ENCODE data around the gene HOXC6.

HOXC6 gene

GRCh38 chr12:54028314-54029201 is at the start of gene HOXC6:
HOXC6 (plus strand) TSS chr12:54028440; CDS start chr12:54028522, 82 bp downstream.
- DNase-seq (ENCODE audit: low spot score), result no peak
- FAIRE-seq, result no peak

DNA sequence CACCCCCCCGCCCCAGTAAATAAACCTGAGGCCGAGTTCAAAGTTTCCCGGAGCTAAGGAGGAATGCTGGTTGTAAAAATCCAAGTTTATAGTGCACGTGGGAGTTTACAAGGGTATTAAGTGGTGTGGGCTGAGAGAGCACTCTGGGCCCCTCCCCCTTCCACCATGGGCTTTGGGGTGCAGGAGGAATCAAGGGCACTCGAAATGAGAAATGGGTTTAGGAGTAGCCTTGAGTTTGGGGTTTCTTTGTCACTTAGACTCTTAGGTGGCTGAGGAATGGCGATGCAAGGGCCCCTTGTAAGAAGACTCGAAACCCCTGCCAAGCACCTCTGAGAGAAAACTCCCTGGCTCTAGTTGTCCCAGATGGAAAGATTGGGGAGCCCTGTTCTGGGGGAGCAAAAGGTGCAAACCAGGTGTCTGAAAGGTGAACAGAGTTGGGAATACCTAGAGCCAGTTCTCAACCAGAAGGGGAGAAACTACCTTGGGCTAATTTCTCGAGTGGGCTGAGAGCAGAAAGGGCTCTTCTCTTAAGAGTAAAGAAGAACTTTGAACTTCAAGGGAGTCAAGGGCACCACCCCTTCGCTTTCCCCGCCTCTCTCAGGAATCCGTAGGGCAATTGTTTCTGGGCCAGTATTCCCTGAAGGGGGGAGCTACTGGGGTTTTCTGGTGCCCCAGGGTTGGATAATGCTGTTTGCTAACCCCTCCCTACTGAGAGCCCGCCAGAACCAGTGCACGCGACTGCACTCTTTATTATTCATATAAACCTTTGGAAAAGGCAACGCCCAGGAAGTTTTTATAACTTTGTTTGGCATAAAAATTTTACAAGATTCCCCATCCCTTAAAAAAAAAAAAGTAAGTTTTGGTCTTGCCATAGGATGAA is 49.5 kb upstream of the HOXC6 start:
- DNase-seq (ENCODE audit: low spot score) (no peak), FAIRE-seq (no peak)

DNA sequence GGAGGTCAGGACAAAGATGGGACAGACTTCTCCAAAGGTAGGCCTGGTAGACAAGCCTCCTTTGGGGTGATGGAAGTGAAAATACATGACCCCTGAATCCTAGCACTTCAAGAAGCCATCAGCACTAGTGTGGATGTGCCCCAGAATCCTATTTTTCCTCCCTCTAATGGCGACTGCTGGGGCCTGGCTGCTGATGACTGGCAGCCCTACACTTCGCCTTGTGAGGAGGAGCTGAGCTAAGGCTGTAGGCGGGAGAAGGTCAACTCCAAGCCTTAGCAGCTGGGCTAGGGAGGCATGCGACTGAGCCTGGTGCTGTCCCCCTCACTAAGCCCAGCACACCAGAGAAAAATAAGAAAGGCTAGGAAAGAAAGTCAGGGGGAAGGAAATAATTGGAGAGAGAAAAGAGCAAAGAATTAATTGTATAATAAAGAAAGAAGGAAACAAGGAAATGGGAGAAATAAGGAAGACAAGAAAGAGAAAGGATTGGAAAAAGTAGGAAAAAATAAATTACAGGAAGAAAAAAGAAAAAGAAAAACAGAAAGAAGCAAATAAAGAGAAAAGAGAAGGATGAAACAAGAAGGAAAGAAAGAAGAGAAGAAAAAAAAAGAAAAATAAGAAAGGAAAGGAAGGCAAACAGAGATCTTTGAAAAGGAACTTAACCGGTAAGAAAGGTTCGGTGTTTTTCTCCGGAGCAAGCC is 48.0 kb upstream of the HOXC6 start:
- FAIRE-seq (no peak), DNase-seq (ENCODE audit: low spot score) (no peak)

GRCh38 chr12:53980802-53981496 is 47.3 kb upstream of the HOXC6 start:
- DNase-seq (ENCODE audit: low spot score) (no peak), FAIRE-seq (no peak)

DNA sequence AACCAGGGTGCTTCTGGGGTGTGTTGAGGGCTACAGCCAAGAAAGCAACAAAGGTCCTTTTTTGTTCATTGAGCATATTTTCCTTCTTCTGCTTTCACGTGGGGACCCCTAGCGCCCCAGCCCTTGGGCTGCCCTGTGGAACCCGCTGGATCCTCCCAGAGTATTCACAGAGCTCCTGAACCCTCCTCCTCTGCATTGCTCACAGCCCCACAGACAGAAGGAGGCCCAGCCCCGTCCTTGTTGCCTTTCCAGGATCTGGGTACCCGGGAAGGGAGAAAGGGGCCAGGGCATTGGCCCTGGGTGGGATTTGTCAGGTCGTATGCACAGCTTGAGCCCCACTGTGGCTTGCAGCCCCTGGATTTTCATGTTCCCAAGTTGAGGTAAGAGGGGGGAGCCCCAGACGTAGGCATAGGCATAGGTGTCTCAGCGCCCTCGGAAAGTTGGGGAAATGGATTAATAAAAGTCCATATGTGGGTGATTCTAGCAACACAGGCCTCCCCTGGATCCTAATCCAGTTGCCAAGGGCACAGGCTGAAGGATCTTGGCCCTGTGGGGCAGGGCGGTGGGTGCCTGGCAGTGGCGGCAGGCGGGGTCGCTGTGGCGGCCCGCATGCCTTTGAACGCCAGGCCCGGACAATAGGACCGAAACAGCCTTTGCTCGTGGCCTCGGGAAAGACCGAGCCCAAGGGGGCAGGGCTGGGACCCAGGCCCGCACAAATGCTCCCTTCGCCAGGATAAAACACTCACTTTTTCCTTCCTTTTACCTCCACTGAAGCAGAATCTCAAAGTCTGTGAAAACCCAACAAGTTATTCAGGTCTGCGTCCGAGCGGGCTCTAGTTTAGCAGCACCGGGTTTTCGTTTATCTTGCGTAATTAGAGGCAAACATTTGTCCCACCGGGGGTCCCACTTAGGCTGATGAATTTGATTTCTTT is 46.3 kb upstream of the HOXC6 start:
- FAIRE-seq (no peak), DNase-seq (ENCODE audit: low spot score) (no peak)

DNA sequence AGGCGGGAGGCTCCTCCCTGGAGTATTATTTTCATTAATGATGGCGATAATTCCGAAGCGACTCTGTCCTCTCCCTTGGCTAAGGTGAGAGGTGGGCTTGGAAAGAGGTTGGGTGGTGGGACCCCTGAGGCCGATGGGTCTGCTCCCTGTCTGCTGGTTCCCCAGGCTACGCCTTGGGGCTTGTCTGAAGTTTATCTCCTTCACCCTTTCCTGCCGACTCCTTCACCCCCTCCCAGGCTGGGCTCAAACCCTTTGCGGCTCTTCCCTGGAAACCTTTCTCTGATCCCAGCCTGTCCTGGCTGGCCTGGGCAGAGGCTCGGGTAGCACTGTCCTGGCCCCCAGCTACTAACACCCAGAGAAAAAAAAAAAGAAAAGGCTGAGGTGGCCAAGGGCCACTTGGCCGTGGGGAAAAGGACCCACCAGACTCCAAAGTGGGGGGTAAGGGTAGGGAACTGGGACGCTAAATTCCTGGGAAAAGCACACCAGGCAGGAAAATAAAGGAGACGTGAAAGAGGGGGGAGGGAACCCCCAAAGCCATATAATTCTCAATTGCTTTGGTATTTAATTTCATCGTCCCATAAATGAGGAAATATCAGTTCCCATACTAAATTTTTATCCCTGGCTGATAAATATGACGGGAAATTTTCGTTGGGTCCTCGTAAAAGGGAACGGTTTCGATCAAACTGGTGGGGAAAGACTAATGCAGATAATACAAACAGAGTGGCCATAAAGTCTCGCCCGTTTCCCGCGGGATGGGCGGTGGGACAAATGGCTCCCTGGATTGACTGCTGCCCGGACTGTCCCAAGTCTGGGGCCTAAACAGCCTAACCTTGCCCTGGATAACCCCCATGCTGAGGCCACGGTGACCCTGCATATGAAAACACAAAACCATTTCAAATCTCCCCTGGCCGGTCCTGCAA is 45.3 kb upstream of the HOXC6 start:
- no peak for FAIRE-seq
- no peak for DNase-seq (ENCODE audit: low spot score)

DNA sequence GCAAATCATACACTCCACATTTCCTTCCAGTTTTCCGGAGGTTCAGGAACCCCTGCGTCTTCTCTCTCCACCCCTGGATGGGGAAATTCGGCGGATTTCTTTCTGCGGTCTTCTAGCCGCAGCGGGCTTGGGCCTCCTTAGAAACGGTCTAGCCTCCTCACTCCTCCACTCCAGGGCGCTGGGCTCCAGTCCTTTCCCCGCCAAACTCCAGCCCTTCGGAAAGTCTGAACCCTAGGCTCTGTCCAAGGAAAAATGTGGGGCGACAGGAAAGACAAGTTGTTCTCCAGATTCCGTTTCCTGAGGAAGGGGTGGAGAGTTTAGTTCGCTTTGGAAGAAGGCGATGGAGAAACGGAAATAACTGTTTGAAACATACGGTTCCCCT is 44.7 kb upstream of the HOXC6 start:
- FAIRE-seq, result no peak
- no peak for DNase-seq (ENCODE audit: low spot score)

GRCh38 chr12:53983950-53984572 is 44.2 kb upstream of the HOXC6 start:
- DNase-seq (ENCODE audit: low spot score) (no peak), FAIRE-seq (no peak)

DNA sequence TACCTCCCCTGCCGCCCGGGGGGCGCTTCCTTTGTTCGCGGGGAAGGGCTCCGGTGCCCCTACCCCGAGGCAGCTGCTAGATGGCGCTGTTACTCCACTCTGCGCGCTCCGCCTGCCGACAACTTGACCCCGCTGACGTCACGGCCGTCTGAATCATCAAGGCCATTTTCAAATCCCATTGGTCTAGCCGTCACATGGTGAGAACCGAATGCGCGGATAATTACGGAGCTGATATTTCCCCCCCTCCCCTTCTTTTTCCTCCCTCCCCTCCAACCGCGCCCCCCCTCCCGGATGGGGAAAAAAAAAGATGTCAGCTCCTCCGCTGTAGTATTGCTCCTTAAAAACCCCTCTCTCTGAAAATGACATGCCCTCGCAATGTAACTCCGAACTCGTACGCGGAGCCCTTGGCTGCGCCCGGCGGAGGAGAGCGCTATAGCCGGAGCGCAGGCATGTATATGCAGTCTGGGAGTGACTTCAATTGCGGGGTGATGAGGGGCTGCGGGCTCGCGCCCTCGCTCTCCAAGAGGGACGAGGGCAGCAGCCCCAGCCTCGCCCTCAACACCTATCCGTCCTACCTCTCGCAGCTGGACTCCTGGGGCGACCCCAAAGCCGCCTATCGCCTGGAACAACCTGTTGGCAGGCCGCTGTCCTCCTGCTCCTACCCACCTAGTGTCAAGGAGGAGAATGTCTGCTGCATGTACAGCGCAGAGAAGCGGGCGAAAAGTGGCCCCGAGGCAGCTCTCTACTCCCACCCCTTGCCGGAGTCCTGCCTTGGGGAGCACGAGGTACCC is 43.1 kb upstream of the HOXC6 start, which contains the start of gene HOXC10:
HOXC10 (plus strand) TSS at position 246 of the 791 bp plus-strand sequence; CDS start at position 360, 114 bp downstream.
- peak; percentile 92 for FAIRE-seq
- DNase-seq (ENCODE audit: low spot score), result peak; percentile 92

- FAIRE-seq, result no peak
Measured at GRCh38 chr12:53985692-53985993, 42.6 kb upstream of the HOXC6 start.

GRCh38 chr12:53985994-53986685 is 42.1 kb upstream of the HOXC6 start:
- no peak for FAIRE-seq

More at GRCh38 chr12:53985692-53985993, 42.6 kb upstream of the HOXC6 start:
- DNase-seq (ENCODE audit: low spot score), result no peak

GRCh38 chr12:53986686-53987483 is 41.4 kb upstream of the HOXC6 start:
- no peak for DNase-seq (ENCODE audit: low spot score)
- FAIRE-seq, result no peak

More at GRCh38 chr12:53985994-53986685, 42.1 kb upstream of the HOXC6 start:
- no peak for DNase-seq (ENCODE audit: low spot score)

DNA sequence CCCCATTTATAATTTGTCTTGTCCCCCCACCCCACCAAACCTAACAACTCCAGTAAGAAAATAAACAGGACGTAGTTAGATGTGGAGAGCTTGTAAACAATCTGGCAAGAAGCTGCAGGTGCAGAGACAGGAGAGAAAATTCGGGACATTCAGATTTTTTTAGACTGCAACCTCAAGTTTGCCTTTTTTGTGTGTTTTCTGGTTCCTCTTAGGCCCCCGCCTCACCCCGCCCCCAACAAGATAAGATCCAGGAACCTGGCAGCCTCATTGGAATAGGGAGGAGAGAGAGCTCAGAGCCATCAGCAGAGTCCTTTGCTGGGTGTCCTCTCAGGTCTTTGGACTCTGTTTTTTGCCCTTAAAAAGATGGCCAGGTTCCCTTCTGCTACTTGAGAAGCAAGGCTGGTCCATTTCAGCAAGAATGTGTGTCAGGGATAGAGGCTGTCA is 40.4 kb upstream of the HOXC6 start:
- FAIRE-seq (no peak), DNase-seq (ENCODE audit: low spot score) (no peak)

DNA sequence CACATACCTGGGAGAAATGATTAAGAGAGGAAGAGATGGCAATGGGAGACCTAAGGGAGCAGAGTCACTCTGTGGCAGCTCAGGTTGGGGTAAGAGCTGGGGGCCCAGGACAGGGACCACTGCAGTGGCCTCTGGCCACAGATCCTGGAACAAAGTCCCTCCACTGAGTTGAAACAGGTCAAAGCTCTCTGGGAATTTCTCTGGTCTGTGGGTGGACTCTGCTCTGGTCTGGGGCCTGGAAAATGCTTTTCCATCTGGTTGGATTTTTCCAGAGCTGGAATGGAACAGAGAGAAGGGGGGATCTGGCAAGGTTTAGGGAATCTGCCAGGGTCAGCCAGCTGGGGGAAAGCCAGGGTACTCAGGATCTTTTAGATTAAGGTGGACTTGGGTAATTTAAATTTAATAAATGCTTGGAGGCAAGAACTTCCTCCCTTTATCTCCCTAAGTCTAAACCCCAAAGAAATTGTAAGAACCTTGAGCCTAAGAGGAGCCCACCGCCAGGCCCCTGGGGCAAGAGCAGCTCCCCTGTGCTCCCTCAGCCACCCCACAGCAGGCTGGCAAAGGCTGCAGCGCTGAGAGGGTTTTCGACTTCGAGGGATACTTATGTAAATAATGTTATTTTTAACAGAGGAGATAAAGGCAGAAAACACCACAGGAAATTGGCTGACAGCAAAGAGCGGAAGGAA is 39.6 kb upstream of the HOXC6 start:
- DNase-seq (ENCODE audit: low spot score) (no peak), FAIRE-seq (no peak)

Measured in urothelium cell line (cell line).